Measurements from ENCODE around the gene ALDH1A3.

ALDH1A3 gene

DNA sequence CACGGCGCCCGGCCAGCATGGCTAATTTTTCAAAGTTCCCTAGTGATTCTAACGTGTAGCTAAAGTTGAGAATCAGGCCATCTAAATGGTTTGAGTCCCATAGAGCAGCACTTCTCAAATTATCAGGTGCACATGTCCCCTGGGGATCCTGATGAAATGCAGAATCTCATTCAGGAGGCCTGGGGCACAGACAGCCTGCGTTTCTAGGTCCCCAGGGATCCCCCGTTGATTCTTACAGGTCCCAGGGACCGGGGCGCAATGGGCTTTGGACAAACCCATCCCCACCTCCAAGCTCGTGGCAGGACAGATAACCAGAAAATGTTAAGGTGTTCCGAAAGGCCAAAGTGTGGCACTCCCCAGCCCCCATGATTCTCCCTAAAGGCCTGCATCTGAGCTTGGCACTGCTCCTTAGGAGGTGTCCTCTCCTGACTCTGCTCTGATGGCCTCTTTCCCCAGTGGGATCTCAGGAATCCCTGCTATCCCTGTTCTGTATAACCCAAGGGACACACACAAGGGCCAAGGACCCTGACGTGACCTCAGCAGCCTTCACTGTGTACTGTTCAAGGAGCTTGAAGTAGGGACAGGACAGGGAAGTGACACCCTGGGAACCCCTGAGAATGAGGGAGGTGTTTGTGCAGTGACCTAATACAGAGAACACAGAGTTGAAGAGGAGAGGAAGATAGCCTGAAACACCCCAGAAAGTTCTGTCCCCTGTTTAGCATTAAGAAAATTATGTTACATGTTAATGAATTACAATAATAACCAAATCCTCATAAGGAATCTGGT lies 47.5 kb downstream of the ALDH1A3 start:
- no peak for DNase-seq

DNA sequence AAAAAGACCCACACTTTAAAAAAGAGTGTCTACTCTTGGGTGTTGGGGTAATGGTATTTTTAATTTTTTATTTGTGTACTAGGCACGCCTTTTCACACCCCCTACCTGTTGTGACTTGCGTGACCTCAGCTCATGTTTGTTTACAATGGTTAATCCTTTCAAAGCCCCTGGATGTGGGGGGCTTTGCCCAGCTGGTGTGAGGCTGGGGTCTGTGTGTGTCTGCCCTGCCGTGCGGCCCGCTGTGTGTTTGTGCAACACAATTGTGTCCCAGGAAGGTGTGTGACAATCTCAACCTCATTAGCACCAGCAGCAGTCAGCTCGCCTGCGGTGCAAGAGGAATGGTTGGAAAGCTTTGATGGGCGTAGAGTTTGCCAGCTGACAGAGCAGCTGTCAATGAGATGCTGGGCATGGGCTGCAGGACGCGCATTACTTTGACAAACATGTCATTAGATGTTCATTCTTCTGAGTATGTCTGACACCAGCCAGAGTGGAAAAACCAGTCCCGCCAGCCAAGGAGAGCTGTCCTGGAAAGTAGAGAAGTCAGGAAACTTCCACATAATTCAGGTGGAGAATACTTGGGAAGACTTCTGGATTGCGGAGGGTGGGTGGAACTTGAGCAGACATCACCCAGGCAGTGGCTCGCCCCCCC lies 49.1 kb downstream of the ALDH1A3 start:
- no peak for DNase-seq

DNA sequence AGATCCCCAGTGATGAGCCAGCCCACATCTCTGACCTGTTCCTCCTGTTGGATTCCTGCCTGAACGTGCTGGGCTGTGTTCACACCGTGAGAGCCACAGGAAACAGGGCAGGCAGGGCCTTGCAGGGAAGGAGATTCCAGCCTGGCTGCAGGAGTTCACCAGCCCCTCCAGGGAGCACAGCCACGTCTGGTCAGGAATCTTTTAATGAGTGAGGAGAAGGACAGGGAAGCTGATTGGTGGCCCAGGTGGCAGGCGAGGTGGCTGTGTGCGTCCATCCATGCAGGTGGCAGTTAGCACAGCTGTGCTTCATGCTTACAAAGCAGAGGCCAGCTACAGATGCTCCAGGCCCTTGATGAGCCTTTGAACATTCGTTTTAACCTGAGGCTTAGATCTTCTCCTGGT lies 50.0 kb downstream of the ALDH1A3 start:
- peak; percentile 87 for DNase-seq

DNA sequence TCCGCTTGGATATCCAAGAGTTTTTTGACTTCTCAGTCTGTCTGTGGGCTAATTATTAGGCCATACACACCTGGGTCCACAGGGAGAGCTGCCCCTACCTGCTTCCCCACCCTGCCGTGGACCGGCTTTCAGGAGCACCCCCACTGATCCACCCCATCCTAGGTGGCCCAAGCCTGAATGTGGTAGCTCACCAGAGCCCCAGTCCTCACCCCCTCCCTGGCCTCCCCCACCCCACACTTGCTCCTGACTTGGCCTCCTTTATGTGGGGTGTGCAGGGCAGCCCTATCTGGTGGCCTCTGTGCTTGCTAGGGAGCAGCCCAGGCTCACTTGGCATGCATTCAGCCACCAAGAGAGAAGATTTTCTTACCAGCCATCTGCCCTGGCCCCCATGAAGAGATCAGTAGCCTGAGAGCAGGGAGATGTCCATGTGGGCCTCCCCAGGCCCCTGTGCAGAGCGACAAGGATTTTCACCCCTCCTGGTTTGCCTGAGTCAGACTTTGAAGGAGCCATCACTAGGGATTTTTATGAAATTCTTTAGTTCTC lies 50.7 kb downstream of the ALDH1A3 start:
- peak; percentile 66 for DNase-seq

DNA sequence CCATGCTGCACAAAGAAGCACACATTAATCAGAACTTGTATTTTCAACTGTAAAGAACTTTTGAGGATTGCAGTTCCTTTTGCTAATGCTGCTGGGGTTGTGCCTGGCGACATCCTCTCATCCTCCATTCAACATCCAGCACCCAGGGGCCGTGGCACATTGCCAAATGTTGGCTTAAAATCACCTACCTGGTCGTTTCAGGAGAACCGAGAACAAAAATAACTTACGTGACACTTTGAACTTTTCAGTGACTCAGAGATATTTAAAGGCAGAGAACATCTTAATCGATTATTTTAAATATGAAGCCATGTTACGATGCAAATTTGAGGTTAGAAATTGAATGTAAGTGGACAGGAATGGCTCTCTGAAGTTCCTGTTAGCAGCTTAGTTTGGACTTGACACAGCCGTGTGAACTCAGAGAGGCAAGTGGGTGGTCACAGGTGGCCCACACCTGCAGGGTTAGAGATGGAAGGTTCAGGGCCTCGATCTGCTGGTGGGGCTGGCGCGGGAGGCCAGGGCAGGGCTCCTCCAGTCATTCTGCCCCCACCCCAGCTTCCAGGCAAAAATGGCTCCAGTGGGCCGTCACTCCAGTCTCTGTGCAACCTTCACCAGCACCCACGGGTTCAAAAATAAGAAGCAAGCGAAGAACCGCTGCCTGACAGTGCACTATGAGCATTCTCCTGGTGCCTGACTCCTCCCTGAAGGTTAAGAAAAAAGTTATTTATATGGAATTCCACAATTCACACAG lies 51.7 kb downstream of the ALDH1A3 start:
- peak; percentile 98 for DNase-seq

DNA sequence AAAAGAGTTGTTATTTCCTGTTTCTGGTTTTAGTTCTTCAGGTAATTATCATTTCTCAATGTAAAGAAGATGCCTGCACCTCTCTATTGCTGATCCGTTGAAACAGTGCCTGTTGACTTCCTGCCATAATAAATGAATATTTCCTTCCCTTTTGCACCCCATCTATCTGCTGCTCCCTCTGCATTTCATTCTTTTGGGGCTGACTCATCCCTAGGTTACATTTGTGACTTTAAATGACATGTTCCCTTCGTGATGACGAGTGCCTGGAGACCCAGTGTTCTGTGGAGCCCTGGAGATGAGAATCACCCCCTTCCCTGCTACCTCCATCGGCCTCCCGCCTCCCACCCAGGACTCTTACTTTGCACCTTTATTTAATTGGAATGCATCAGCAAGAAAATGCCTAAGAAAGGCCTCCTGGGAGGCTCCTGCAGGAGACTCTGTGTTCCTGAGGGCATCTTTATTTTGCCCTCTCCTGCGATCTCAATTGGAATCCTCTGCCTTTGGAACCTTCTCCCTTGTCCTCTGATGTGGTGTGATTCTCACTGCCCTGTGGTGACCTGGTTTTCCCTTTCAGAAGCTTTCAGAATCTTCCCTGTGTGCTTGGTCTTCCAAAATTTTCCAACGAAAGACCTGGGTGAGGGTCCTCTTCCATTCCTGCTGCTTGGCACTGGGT lies 53.2 kb downstream of the ALDH1A3 start:
- DNase-seq: peak; percentile 47

DNA sequence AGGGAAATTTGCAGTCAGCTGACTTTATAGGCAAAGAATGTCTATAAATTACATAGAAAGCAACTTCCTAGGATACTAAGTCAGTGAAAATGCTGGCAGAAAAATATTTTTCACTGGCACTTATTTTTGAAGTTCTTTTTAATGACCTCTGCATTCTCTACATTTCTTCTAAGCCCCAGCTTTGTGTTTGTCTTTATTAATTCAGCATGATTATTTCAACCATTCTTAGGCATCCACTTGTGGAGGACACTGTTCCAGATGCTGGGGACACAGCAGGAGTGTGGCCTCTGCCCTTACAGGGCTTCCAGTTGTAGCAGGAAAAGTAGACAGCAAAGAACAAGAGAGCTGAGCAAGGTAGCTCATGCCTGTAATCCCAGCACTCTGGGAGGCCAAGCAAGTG lies 54.5 kb downstream of the ALDH1A3 start:
- DNase-seq: no peak

DNA sequence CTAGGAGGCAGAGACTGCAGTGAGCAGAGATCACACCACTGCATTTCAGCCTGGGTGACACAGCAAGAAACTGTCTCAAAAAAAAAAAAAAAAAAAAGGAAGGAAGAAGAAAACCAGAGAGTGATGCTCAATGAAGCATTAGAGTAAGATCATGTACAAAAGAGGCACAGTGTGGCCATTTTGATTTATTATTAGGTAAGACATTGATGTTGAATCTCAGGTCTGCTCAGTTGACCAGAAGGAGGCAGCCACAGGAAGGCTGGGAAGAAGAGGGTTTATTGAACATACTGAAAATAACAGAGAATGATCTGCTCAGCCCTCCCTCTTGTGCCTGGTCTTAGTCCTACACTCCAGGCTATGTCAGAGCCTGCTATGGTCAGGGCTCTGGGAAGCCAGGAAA lies 55.1 kb downstream of the ALDH1A3 start:
- DNase-seq: peak; percentile 55

DNA sequence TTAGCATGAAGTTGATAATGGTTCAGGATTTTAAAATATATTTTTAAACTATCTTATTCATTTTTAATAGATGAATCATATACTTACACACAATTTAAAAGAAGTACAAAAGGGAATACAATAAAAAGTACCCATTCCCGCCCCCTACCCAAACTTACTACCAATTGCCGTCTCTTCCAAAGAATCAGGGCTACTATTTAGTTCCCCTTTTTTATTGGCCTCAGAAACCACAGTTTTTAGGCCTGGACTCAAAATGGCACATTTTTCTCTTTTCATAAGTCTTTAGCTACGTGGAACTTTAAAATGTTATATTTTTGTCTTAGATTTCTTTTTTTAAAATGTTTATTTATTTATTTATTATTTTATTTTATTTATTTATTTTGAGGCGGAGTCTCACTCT lies 57.5 kb downstream of the ALDH1A3 start:
- no peak for DNase-seq

DNA sequence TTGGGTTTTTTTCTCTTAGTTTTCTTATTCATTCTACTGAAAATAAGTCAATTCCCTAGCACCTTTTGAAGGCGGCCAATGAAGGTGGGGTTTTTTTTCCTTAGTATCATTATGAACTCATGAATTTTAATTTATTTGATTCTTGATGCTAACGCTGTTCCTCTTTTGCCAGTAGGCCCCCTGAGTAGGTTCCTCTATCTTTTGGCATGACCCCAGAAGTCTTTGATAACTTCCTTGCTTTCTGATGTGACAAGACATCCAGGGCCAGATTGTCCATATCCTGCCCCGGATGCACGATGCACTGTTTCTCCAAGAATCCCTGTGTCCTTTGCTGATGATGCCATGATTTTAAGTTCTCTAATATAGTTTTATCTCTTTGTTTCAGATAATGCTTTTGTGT lies 60.2 kb downstream of the ALDH1A3 start:
- no peak for DNase-seq

DNA sequence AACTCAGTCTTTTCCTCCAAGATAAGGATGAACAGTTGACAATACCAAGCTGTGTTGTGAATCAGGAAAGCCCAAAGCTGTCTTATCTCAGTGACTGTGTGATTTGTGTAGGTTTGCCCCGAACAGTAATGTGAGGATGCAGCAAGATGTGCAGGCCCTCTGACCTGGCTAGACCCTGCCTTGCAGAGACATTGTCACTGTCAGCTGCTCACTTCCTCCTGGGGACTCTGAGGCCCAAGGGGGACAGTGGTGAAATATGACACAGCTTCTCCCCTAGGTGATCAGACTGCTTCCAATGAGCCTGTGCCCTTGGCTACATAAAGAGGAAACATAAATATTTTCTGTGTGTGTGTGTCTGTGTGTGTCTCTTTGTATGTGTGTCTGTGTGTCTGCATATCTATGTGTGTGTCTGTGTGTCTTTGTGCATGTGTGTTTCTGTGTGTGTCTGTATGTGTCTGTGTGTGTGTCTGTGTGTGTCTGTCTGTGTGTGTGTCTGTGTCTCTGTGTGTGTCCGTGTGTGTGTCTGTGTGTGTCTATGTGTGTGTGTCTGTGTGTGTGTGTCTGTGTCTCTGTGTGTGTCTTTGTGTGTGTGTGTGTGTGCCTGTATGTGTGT lies 61.2 kb downstream of the ALDH1A3 start:
- DNase-seq: peak; percentile 35

DNA sequence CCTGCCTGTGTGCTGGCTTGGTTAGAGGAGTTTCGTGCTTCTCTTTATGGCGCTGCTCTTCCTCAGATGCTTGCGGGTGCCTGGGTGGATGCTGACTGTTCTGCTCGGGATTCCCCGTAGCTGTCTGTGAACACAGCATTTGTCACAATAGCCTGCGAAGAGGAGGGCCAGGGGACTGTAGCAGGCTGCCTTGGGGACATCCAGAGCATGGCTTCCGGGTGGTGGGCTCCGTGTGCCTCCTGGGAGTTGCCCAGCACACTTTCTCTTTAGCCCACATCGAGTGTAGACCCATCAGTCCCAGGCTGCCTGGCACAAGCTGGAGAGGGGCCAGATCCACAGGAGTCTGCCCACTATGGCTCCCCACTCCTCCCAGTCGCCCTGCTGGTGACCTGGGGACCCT lies 61.9 kb downstream of the ALDH1A3 start:
- DNase-seq: no peak

DNA sequence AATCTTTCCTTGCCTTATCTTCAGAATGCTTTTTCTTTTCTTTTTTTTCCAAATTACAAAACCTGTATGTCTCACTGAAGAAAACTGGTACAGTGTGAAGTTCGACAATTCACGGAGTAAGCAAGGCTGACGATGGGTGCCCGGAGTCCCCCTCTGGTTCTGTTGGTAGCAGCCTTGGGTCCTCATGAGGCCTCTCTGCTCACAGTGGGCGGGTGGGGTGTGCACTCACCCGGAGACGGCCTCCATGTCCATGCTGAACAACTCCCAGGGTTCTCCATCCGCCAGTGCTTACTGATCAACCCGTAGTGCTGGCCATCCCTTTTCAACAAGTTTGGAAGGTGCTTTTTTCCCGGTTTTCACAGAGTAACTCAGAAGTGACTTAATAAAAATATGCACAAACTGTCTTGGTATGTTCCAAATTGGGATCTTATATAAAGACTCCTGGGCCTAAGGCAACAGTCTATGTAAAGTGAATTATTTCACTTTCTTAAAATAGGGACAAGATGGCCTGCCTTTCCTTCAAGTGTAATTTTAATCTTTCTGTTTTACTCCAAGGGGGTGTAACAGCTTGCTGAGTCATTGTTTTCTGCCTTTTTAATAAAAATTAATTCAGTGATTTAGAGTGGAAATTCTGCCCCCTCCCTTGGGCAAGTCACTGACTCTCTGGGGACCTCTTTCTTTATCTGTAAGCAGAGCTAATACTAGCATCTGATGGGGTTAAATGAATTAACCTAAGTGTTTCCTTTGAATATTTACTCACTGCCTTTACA lies 63.2 kb downstream of the ALDH1A3 start:
- no peak for DNase-seq

DNA sequence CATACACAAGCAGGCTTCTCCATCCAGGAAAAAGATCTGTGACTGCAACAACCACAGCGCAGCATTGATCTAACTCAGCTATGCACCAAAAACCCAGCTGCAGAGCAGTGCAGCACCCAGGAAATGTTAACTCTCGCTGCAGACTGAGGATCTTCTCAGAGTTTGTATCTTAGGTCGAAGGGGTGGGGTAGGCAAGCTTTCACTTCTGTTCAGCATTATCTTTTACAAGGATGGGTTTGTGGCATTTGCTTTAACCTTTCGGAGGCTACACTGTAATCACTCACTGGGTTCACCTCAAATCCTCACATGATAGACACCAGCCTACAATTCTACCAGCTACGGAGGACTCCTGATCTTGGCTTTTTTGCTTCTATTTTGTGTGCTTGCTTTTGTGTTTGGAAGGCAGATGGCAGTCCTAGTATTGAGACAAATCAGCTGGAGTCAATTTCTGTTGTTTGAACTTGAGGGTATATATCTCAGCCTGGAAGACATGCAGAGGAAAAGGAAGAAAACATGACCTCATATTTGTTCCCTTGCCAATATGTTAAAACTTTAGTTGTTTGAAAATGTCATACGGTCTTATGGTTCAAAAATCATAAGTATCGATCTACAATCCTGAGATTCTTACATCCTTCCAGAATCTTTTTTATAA lies 64.7 kb downstream of the ALDH1A3 start:
- no peak for DNase-seq

DNA sequence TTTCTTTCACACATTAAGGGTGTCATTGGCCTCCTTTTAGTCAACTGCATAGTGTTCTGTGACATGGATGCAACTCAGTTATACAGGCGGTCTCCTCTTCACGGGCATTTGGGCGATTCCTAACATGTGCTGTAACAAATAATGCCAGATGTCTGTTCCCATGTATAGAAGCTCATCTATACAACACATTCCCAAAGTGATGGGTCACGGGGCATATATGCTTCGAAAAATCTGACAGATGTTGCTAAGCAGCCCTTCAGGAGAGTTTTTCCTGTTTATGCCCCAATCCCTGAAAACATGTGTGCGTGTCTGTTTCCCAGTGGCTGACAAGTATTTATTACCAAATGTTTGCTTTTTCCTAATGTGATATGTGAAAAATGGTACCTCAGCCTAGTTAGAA lies 65.4 kb downstream of the ALDH1A3 start:
- DNase-seq: no peak

DNA sequence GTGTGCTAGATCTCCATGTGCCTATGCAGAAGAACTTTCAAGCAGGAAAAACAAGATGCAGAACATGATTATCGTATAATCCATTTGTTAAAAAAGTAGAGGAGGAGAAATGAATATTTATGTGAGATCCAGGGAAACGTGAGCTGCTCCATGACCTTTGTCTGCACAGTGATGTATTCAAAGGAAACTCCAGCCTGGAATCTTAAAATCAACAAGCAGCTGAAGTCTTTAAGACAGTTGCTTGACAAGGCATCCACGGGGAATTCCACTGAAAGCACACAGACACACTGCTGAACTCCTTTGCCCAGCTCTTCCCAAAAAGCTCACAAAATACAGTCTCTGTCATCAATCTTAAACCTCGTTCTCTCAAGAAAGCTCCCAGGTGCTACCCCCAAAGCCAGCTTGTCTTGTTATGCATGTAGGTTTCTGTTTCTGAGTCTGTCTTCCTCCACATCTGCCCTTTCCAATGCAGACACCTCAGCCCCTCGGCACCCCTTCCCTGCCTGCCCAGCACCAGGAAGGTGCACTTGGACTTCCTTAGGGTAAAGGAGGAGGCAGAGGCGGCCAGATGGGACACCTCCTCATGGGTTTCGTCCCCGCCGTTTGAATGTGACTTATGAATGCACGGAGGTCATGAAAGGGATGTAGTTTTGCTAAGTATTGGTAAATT lies 68.3 kb downstream of the ALDH1A3 start:
- DNase-seq: no peak

DNA sequence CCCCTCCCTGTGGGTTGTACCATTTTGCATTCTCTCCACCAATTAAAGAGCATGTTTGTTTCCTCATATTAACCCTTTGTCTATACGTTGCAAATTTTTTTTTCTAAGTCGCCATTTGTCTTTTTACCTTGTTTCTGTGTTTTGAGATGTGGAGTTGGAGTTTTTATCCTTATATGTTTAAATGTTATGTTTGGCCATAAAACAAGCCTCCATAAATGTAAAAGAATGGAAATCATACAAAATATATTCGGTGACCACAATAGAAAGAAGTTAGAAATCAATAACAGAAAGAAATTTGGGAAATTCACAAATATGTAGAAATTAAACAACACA lies 68.8 kb downstream of the ALDH1A3 start:
- DNase-seq: no peak

DNA sequence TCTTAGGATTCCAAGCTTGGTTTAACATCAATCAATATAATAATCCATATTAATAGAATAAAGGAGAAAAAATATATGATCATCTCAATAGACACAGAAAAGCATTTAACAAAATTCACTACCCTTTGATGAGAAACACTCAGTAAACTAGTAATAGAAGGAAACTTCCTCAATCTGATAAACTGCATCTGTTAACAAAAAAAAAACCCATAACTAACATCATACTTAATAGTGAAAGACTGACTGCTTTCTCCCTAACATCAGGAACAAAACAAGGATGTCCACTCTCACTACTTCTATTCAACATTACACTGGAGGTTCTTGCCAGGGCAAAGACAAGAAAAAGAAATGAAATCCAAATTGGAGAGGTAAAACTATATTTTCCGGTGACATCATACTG lies 70.1 kb downstream of the ALDH1A3 start:
- no peak for DNase-seq

DNA sequence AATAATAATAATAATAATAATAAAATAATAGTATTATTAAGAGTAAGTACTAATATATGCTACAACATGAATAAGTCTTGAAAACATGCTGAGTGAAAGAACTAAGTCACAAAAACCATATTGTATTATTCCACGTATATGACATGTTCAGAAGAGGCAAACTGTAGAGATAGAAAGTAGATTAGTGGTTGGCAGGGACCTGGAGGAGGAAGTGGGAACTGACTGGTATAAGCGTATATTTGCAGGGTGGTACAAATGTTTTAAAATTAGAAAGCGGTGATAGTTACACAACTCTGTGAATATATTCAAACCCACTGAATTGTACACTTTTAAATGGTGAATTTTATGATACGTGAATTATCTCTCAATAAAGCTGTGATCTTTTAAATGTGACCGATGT lies 72.3 kb downstream of the ALDH1A3 start:
- no peak for DNase-seq

DNA sequence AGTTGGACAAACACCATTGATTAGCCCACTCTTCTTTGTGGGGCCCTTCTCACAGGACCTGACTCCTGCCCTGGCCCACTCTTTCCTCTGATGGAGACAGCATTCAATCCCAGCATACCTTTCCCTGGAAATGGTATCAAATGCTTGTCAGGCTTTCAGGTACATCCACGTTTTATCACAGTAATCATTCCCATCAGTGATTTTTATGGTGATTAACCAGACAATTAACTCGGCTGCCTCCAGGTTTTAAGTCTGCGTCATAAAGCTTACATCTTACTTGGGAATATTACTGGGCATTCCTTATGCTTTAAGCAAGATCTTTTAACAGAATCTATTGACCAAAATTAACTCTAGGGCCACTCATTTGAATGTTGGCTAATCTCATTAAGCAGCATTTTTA lies 72.9 kb downstream of the ALDH1A3 start:
- no peak for DNase-seq
